MCF 10A (cell line): ENCODE results near the gene COX6B2. TPM values are rescaled to one million over a fixed set of nuclear protein-coding genes. Genes with fewer than 3 reads are reported as not detected.
"Not testable (repeated sequence)": the region's sequence is repeated elsewhere in the genome, so short reads cannot be mapped to it uniquely, and the experiment has no call there.

Source experiments
- Bru-seq: library from RNA; stranded (reverse); fragments of 400-500 nt; gene quantifications from one replicate; lab custom pipeline; 2021; lab: Mats Ljungman, UMichigan
- BruChase-seq, 2 experiments: library from RNA; stranded (reverse); fragments of 400-500 nt; gene quantifications; one replicate each; lab custom pipeline; 2021; lab: Mats Ljungman, UMichigan
- BruUV-seq: library from RNA; stranded (reverse); fragments of 400-500 nt; replicated peaks from 2 replicates; lab custom pipeline; 2021; lab: Mats Ljungman, UMichigan
- CTCF ChIA-PET: fragments of 300-600 bp; sonication (Branson Sonifier 250); formaldehyde crosslinking; extraction: SDS; loops from one replicate; lab custom pipeline; 2021; ENCODE audit warnings: antibody characterized with exemption, inconsistent platforms; lab: Yijun Ruan, JAX
- POLR2A ChIA-PET: fragments of 300-600, 350-650 bp; sonication (Branson Sonifier 250); formaldehyde crosslinking; extraction: SDS; loops from one replicate; lab custom pipeline; 2020; ENCODE audit warnings: antibody characterized with exemption, inconsistent platforms; lab: Yijun Ruan, JAX
- DNase-seq: peaks from one replicate; pipeline ENCODE4 v3.0.0-alpha.2; 2018; ENCODE audit not compliant: unreplicated experiment
- H3K27ac Mint-ChIP-seq: one replicate; pipeline ENCODE4 v1.8.0; 2022; ENCODE audit warnings: mild to moderate bottlenecking, low read depth, mixed read lengths; ENCODE audit not compliant: unreplicated experiment
- H3K27me3 Mint-ChIP-seq: one replicate; pipeline ENCODE4 v1.8.0; 2022; ENCODE audit warnings: mixed read lengths; ENCODE audit not compliant: insufficient read depth, unreplicated experiment
- H3K36me3 Mint-ChIP-seq: one replicate; pipeline ENCODE4 v1.8.0; 2022; ENCODE audit warnings: mild to moderate bottlenecking, moderate library complexity, mixed read lengths; ENCODE audit not compliant: insufficient read depth, unreplicated experiment
- H3K4me1 Mint-ChIP-seq: one replicate; pipeline ENCODE4 v1.8.0; 2022; ENCODE audit warnings: mixed read lengths; ENCODE audit not compliant: insufficient read depth, unreplicated experiment
- H3K4me3 Mint-ChIP-seq: one replicate; pipeline ENCODE4 v1.8.0; 2022; ENCODE audit warnings: mild to moderate bottlenecking, moderate library complexity, mixed read lengths; ENCODE audit not compliant: unreplicated experiment
- H3K9me3 Mint-ChIP-seq: one replicate; pipeline ENCODE4 v1.8.0; 2022; ENCODE audit warnings: mixed read lengths; ENCODE audit not compliant: unreplicated experiment
- intact Hi-C: fragments of 100-400 bp; cut with micrococcal nuclease; formaldehyde crosslinking; loops from 2 replicates; pipeline ENCODE4 v1.14.1; 2022
- long read RNA-seq: library from polyadenylated mRNA; stranded (forward); transcript quantifications from one replicate; pipeline ENCODE4 v2.0.0, GENCODE V29; 2022
- total RNA-seq: library from RNA; stranded (reverse); gene quantifications from 2 replicates; pipeline ENCODE4 v1.2.3, GENCODE V29; 2022
- TF ChIP-seq, protein P1 (sequence below): fragments of 200-600 bp; IDR thresholded peaks from one replicate; pipeline ENCODE4 v1.8.0; 2022; ENCODE audit warnings: antibody characterized with exemption, mild to moderate bottlenecking; ENCODE audit not compliant: unreplicated experiment

COX6B2 gene
- total RNA-seq (0.33 and 0.93 TPM in 2 replicates), Bru-seq, nascent RNA (percentile 26 among the genes with signal in this experiment), BruChase-seq, experiment 1, labeled RNA remaining after a 6-hour chase (percentile 28 among the genes with signal in this experiment), BruChase-seq, experiment 2, labeled RNA remaining after a 2-hour chase (percentile 19 among the genes with signal in this experiment)
- long read RNA-seq = 0 reads

- Mint-ChIP-seq H3K27me3 (peaks cover 13% of the 10 kb centered on the region), H3K36me3 (no peaks in the 10 kb centered on the region), H3K4me3 (peak within 1 kb of the TSS; percentile 70), H3K27ac (no peak within 1 kb of the TSS), H3K9me3 (no peaks in the 10 kb centered on the region), H3K4me1 (peaks cover 19% of the 10 kb centered on the region)
- ChIA-PET POLR2A (interaction anchor here (0.9 to 3.4 kb wide), 3 partner anchors 9 to 16 kb away, joined by 4 to 14 read pairs (median 4); partner anchors contain the start of gene KMT5C), CTCF (interaction anchor here (0.8 kb wide), 1 partner anchor 53 kb away, joined by 3 read pairs; no protein-coding TSS in a partner anchor)
- no TSS peak for BruUV-seq
- no peak for DNase-seq
- TF ChIP-seq, protein P1, sequence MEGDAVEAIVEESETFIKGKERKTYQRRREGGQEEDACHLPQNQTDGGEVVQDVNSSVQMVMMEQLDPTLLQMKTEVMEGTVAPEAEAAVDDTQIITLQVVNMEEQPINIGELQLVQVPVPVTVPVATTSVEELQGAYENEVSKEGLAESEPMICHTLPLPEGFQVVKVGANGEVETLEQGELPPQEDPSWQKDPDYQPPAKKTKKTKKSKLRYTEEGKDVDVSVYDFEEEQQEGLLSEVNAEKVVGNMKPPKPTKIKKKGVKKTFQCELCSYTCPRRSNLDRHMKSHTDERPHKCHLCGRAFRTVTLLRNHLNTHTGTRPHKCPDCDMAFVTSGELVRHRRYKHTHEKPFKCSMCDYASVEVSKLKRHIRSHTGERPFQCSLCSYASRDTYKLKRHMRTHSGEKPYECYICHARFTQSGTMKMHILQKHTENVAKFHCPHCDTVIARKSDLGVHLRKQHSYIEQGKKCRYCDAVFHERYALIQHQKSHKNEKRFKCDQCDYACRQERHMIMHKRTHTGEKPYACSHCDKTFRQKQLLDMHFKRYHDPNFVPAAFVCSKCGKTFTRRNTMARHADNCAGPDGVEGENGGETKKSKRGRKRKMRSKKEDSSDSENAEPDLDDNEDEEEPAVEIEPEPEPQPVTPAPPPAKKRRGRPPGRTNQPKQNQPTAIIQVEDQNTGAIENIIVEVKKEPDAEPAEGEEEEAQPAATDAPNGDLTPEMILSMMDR = no peak
- intact Hi-C loops = no loop called here
These were observed at the start of gene COX6B2 for GRCh38 chr19:55354698-55355212. TSS of gene COX6B2 (minus strand) at chr19:55354719. CDS start at chr19:55354521, 198 bp downstream.

GRCh38 chr19:55402509-55402908 lies 48.0 kb upstream of the COX6B2 start:
- peaks cover 53% of the 10 kb centered on the region for H3K36me3 Mint-ChIP-seq

GRCh38 chr19:55401390-55401789 lies 46.9 kb upstream of the COX6B2 start:
- H3K4me1 Mint-ChIP-seq = peaks cover 16% of the 10 kb centered on the region
- H3K27ac Mint-ChIP-seq, H3K27me3 Mint-ChIP-seq, POLR2A ChIA-PET, H3K4me3 Mint-ChIP-seq, BruUV-seq, DNase-seq, H3K9me3 Mint-ChIP-seq, intact Hi-C loops: not testable (repeated sequence)
- CTCF ChIA-PET = interaction anchor here (0.7 to 1.6 kb wide), 2 partner anchors 13 to 99 kb away, joined by 4 read pairs; no protein-coding TSS in a partner anchor
- peaks cover 46% of the 10 kb centered on the region for H3K36me3 Mint-ChIP-seq

More at GRCh38 chr19:55402509-55402908, 48.0 kb upstream of the COX6B2 start:
- Mint-ChIP-seq H3K4me1 (peaks cover 21% of the 10 kb centered on the region), H3K27ac (no peak overlapping the region), H3K27me3 (no peaks in the 10 kb centered on the region), H3K9me3 (no peaks in the 10 kb centered on the region), H3K4me3 (no peak overlapping the region)
- DNase-seq = no peak
- intact Hi-C loops = no loop called here
- ChIA-PET CTCF (interaction anchor here (0.9 to 1.1 kb wide), 4 partner anchors 16 to 111 kb away, joined by 3 to 5 read pairs (median 4); no protein-coding TSS in a partner anchor), POLR2A (interaction anchor here (0.6 to 1.1 kb wide), 2 partner anchors 8 to 15 kb away, joined by 3 read pairs; no protein-coding TSS in a partner anchor)
- TF ChIP-seq, protein P1 = no peak
- no TSS peak for BruUV-seq

DNA sequence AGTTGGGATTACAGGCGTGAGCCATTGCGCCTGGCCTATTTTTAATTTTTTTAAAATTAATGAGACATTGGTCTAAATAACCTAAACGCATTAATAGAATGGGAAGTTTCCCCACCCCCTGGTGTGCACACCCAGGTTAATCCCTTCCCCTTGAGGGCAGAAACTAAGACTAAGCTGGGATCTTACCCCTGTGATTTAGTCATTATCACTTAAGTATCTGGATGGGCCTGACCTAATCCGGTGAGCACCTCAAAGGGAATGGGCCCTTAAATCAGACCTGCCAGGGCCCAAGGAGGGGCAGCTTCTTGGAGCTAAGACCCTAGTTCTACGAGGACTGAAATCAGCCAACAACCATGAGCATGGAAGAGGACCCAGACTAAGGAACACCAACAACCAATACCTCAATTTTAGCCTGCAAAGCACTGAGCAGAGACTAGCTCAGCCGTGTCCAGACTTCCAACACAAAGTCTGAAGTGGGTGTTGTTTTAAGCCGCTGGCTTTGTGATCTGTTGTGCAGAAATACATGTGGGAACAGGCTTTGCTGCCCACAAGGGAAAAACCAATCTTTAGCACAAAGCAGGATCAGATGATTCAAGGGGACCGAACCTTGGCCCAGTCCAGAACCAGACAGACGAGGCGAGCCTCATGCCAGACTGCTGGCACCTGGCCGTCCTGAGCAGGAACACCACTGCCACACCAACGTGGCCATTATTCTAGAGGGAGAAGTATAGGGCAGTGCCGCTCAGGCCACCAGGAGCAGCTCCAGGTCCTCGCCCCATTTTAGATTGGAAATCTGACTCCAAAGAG lies 46.0 kb upstream of the COX6B2 start:
- Mint-ChIP-seq H3K4me3 (no peak overlapping the region), H3K36me3 (peaks cover 37% of the 10 kb centered on the region), H3K27me3 (no peaks in the 10 kb centered on the region), H3K27ac (no peak overlapping the region), H3K4me1 (peaks cover 7% of the 10 kb centered on the region), H3K9me3 (no peaks in the 10 kb centered on the region)
- DNase-seq = no peak
- BruUV-seq = no TSS peak
- CTCF ChIA-PET = interaction anchor here (0.7 to 1.6 kb wide), 3 partner anchors 12 to 99 kb away, joined by 3 to 4 read pairs (median 4); no protein-coding TSS in a partner anchor
- POLR2A ChIA-PET = interaction anchor here (1.1 to 2.7 kb wide), 5 partner anchors 9 to 143 kb away, joined by 3 to 7 read pairs (median 4); no protein-coding TSS in a partner anchor
- TF ChIP-seq, protein P1 = no peak
- intact Hi-C loops = no loop called here
